ENCODE results near the gene WDR13. TPM values are rescaled to one million over a fixed set of nuclear protein-coding genes. Genes with fewer than 3 reads are reported as not detected.

The WDR13 gene
- total RNA-seq, 4 donors from 2014 or later = 64.8 to 147 (median 111) TPM

DNA sequence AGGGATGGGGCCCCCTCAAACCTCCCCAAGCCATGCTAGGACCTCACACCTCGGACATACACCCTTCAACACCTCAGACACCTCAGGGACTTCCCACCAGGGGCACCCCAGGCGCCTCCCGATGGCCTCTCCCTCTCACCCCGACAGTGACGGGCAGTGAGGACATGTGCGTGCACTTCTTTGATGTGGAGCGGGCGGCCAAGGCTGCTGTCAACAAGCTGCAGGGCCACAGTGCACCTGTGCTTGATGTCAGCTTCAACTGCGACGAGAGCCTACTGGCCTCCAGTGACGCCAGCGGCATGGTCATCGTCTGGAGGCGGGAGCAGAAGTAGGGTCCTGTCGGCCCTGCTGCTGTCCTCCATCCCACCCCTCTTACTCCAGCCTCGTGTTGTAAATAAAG, 7.4 kb downstream of the WDR13 start:
- DNase-seq = no peak
- Histone ChIP-seq H3K4me3 (no peak overlapping the region), H3K36me3 (no peaks in the 10 kb centered on the region), H3K9me3 (no peaks in the 10 kb centered on the region), H3K4me1 (no peaks in the 10 kb centered on the region), H3K27me3 (no peaks in the 10 kb centered on the region), H3K27ac (no peak overlapping the region)
- TF ChIP-seq POLR2A (IDR thresholded peaks at IDR 0.05) = no peak
- TF ChIP-seq, protein P1, sequence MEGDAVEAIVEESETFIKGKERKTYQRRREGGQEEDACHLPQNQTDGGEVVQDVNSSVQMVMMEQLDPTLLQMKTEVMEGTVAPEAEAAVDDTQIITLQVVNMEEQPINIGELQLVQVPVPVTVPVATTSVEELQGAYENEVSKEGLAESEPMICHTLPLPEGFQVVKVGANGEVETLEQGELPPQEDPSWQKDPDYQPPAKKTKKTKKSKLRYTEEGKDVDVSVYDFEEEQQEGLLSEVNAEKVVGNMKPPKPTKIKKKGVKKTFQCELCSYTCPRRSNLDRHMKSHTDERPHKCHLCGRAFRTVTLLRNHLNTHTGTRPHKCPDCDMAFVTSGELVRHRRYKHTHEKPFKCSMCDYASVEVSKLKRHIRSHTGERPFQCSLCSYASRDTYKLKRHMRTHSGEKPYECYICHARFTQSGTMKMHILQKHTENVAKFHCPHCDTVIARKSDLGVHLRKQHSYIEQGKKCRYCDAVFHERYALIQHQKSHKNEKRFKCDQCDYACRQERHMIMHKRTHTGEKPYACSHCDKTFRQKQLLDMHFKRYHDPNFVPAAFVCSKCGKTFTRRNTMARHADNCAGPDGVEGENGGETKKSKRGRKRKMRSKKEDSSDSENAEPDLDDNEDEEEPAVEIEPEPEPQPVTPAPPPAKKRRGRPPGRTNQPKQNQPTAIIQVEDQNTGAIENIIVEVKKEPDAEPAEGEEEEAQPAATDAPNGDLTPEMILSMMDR (IDR thresholded peaks at IDR 0.05) = no peak
- intact Hi-C loops (cut with DNase I; ENCODE audit: low total_unique reads) = no loop called here

DNA sequence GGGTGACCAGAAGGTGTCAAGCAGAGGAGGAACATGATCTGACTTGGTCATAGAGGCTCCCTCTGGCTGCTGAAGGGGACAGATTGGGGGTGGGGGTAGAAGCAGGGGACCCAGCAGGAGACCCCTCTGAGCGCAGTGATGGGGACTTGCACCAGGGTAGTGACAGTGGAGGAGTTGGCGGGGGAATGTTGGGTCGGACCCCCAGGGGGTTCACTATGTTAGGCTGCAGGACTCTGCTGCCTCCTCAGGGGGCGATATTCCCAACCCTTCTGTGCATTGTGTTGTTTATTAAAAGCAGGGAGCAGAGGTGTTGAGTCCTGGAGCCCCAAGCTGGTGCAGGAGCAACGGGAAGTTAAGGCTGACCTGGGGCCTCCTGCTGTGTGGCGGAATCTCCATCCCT, 8.8 kb downstream of the WDR13 start:
- no peak overlapping the region for H3K27ac ChIP-seq
- H3K4me1 ChIP-seq = no peaks in the 10 kb centered on the region
- H3K9me3 ChIP-seq = no peaks in the 10 kb centered on the region
- no peaks in the 10 kb centered on the region for H3K27me3 ChIP-seq
- intact Hi-C loops (cut with DNase I; ENCODE audit: low total_unique reads) = no loop called here
- DNase-seq = no peak
- no peaks in the 10 kb centered on the region for H3K36me3 ChIP-seq
- H3K4me3 ChIP-seq = no peak overlapping the region
- TF ChIP-seq, protein P1 (IDR thresholded peaks at IDR 0.05) = no peak
- no peak for TF ChIP-seq POLR2A (IDR thresholded peaks at IDR 0.05)

DNA sequence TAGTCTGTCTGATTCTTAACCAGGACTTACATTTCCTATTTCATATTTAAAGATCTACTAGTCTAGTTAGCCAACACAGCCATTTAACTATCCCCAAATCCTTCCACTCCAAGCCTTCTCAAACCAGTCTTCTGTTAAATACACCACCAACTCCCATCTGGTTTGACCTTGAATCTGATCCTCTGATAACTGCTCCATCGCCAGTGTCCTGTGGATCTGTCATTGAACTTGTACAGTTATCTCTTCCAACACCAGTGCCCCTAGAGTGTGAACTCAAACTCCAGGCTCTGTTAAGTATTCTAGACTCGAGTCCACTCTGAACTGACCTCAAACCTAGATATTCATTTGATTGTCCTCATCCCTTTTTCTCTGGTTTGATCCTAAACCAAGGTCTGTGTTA, 14.4 kb downstream of the WDR13 start:
- H3K4me1 ChIP-seq = no peaks in the 10 kb centered on the region
- intact Hi-C loops (cut with DNase I; ENCODE audit: low total_unique reads) = no loop called here
- no peak overlapping the region for H3K4me3 ChIP-seq
- H3K27ac ChIP-seq = no peak overlapping the region
- TF ChIP-seq, protein P1 (IDR thresholded peaks at IDR 0.05) = no peak
- no peak for TF ChIP-seq POLR2A (IDR thresholded peaks at IDR 0.05)
- no peaks in the 10 kb centered on the region for H3K9me3 ChIP-seq
- H3K27me3 ChIP-seq = no peaks in the 10 kb centered on the region
- DNase-seq = no peak
- H3K36me3 ChIP-seq = no peaks in the 10 kb centered on the region

DNA sequence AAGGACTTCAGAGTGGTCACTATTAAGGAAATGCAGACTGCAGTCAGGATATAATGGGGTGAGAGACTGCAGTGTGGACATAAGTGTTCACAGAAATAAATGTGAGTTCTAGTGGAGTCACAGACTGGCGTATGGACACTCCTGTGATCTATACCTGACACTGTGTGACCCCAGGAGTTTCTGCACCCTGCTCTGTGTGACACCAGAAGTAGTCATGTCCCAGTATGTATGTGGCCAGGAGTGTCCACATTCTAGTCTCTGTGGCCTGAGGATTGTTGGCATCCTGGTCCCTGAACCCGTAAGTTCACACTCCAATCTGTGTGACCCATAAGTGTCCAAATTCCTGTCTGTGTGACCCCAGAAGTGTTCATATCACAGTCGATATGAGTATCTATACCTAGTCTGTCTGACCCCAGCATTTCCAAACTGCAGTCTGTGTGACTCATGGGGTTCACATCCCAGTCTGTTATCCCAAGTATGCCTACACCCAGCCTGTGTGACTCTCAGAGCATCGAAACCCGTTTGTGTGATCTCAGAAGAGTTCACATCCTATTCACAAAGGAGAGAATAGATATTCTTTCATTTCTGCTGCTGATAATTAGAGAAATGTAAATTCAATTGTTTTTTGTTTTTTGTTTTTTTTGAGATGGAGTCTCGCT, 16.3 kb downstream of the WDR13 start:
- no peaks in the 10 kb centered on the region for H3K27me3 ChIP-seq
- TF ChIP-seq, protein P1 (IDR thresholded peaks at IDR 0.05) = no peak
- no peak for TF ChIP-seq POLR2A (IDR thresholded peaks at IDR 0.05)
- DNase-seq = no peak
- H3K36me3 ChIP-seq = no peaks in the 10 kb centered on the region
- no peak overlapping the region for H3K4me3 ChIP-seq
- H3K4me1 ChIP-seq = no peaks in the 10 kb centered on the region
- intact Hi-C loops (cut with DNase I; ENCODE audit: low total_unique reads) = no loop called here
- H3K9me3 ChIP-seq = no peaks in the 10 kb centered on the region
- no peak overlapping the region for H3K27ac ChIP-seq

DNA sequence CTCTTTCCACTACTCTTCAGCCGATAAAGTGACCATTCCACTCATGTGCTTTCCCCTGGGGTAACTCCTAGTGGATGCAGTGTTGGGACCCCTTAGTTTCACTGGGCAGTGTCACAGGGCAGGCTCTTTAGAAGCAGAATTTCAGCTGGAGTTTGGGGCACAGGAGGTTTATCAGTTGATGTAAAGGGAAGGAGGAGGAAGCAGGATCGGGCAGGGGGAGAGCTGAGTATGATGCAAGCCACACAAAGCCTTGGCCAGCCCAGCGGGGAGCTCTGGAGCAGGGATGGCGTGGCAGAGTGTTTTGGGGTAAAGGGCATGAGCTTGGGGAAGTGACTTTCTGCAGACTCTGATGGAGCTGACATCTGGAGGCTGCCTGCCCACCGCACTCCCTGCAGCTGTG, 19.3 kb downstream of the WDR13 start:
- no peak for DNase-seq
- H3K4me1 ChIP-seq = no peaks in the 10 kb centered on the region
- H3K27me3 ChIP-seq = no peaks in the 10 kb centered on the region
- TF ChIP-seq, protein P1 (IDR thresholded peaks at IDR 0.05) = no peak
- TF ChIP-seq POLR2A (IDR thresholded peaks at IDR 0.05) = no peak
- H3K4me3 ChIP-seq = no peak overlapping the region
- intact Hi-C loops (cut with DNase I; ENCODE audit: low total_unique reads) = no loop called here
- no peak overlapping the region for H3K27ac ChIP-seq
- no peaks in the 10 kb centered on the region for H3K36me3 ChIP-seq
- H3K9me3 ChIP-seq = no peaks in the 10 kb centered on the region

All from uterus (tissue), 4 donors.